Smooth muscle cell (in vitro differentiated cells): ENCODE measurements around the gene CDH24. TPM values are rescaled to one million over a fixed set of nuclear protein-coding genes. Genes with fewer than 3 reads are reported as not detected.

Experiments used
- DNase-seq: peaks from one replicate; lab custom pipeline; 2025; ENCODE audit not compliant: unreplicated experiment; lab: John Stamatoyannopoulos, UW
- H2AFZ ChIP-seq: fragments of 200-600 bp; sonication (generic); 2 replicates; pipeline ENCODE4 v1.6.0; 2016; ENCODE audit warnings: antibody characterized with exemption, low read depth, mild to moderate bottlenecking
- H3F3A ChIP-seq: fragments of 200-600 bp; sonication (generic); 2 replicates; pipeline ENCODE4 v1.6.0; 2017; ENCODE audit warnings: antibody characterized with exemption, low read depth
- H3K27ac ChIP-seq: fragments of 200-600 bp; sonication (generic); 2 replicates; pipeline ENCODE4 v1.5.1; 2016; ENCODE audit warnings: low read depth, mild to moderate bottlenecking
- H3K27me3 ChIP-seq: fragments of 200-600 bp; sonication (generic); 2 replicates; pipeline ENCODE4 v1.6.1; 2016; ENCODE audit warnings: low read depth, mild to moderate bottlenecking
- H3K36me3 ChIP-seq: fragments of 200-600 bp; sonication (generic); 2 replicates; pipeline ENCODE4 v1.5.1; 2016; ENCODE audit warnings: low read depth
- H3K4me1 ChIP-seq: fragments of 200-600 bp; sonication (generic); 2 replicates; pipeline ENCODE4 v1.5.1; 2016; ENCODE audit warnings: low read depth
- H3K4me2 ChIP-seq: fragments of 200-600 bp; sonication (generic); 2 replicates; pipeline ENCODE4 v1.6.0; 2016; ENCODE audit warnings: mild to moderate bottlenecking
- H3K4me3 ChIP-seq: fragments of 200-600 bp; sonication (generic); 2 replicates; pipeline ENCODE4 v1.5.1; 2016; ENCODE audit warnings: mild to moderate bottlenecking
- H3K79me2 ChIP-seq: fragments of 200-600 bp; sonication (generic); 2 replicates; pipeline ENCODE4 v1.6.0; 2016; ENCODE audit warnings: low read depth, mild to moderate bottlenecking
- H3K9ac ChIP-seq: fragments of 200-600 bp; sonication (generic); 2 replicates; pipeline ENCODE4 v1.6.0; 2016; ENCODE audit warnings: low read depth
- H3K9me3 ChIP-seq: fragments of 200-600 bp; sonication (generic); replicated peaks from 2 replicates; pipeline ENCODE4 v1.5.1; 2016; ENCODE audit warnings: low read depth
- H4K20me1 ChIP-seq: fragments of 200-600 bp; sonication (generic); 2 replicates; pipeline ENCODE4 v1.6.0; 2016; ENCODE audit warnings: low read depth
- WGBS: methylation state at CpG from one replicate; pipeline ENCODE4 v1.1.7; 2016; ENCODE audit warnings: low lambda C conversion rate; 5-methylcytosine and 5-hydroxymethylcytosine counted together
- polyA plus RNA-seq: library from polyadenylated mRNA; unstranded; fragments of >200 nt; fragmentation: Nextera tagmentation; extraction: Ambion mirVana; gene quantifications from 2 replicates; pipeline ENCODE4 v1.2.1, GENCODE V29; 2016
- total RNA-seq: library from RNA; depleted of rRNA; stranded (reverse); fragments of >200 nt; gene quantifications from 2 replicates; pipeline ENCODE4 v1.2.3, GENCODE V29; 2014
- TF ChIP-seq, protein P1 (sequence below): fragments of 200-600 bp; sonication (generic); IDR thresholded peaks from 2 replicates; pipeline ENCODE4 v1.5.1; 2017; ENCODE audit warnings: borderline replicate concordance, mild to moderate bottlenecking, antibody characterized with exemption; ENCODE audit not compliant: insufficient read depth, poor library complexity, severe bottlenecking

The CDH24 gene
- total and polyA plus RNA-seq, 2 experiments from 2014 or later, result 5.5 to 6.9 TPM

DNA sequence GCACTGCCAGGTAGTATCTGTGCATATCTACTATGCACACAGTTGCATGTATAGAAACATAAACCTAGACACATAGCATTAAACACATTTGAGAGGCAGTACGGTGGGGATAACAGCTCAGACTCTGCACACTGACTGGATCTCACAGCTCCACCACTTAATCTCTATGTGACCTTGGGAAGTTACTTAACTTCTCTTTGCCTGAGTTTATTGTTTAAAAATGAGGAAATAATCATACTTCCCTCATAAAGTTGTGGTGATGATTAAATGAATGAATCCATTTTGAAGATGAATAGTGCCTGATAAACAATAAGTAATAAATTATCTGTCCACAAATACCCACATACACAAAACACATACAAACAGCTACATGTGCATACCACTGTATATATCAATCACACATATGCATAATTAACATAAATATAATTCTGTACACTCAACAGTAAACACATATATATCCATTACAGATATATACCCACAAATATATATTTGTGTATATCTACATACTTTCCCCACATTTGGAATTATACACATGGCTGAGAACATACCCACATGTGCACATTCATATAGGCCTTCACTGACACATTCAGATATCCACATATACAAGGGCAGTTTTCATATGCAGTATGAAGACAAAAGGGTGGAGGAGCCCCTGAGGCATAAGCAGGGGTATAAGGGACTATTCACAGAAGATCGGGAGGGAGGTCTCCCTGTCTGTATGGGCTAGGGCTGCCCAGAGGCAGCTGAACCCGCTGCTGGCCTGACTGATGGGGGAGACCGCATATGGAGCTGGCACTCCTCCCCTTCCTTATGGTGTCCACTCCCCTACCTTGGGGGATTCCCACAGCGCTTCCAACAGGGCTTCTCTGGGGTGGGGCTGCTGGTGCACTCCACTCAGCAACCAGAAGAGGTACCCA, 5.9 kb downstream of the CDH24 start:
- Histone ChIP-seq H4K20me1 (no peaks in the 10 kb centered on the region), H3K4me1 (peaks cover under 1% of the 10 kb centered on the region), H3K9me3 (no peaks in the 10 kb centered on the region), H3K4me3 (no peak overlapping the region), H3F3A (no peaks in the 10 kb centered on the region), H3K79me2 (no peaks in the 10 kb centered on the region), H3K4me2 (no peak overlapping the region), H3K9ac (no peak overlapping the region), H2AFZ (no peak overlapping the region), H3K27ac (no peak overlapping the region), H3K36me3 (no peaks in the 10 kb centered on the region), H3K27me3 (no peaks in the 10 kb centered on the region)
- WGBS, result 95% methylated on average over 5 of the region's 5 CpGs
- DNase-seq, result no peak
- TF ChIP-seq, protein P1, sequence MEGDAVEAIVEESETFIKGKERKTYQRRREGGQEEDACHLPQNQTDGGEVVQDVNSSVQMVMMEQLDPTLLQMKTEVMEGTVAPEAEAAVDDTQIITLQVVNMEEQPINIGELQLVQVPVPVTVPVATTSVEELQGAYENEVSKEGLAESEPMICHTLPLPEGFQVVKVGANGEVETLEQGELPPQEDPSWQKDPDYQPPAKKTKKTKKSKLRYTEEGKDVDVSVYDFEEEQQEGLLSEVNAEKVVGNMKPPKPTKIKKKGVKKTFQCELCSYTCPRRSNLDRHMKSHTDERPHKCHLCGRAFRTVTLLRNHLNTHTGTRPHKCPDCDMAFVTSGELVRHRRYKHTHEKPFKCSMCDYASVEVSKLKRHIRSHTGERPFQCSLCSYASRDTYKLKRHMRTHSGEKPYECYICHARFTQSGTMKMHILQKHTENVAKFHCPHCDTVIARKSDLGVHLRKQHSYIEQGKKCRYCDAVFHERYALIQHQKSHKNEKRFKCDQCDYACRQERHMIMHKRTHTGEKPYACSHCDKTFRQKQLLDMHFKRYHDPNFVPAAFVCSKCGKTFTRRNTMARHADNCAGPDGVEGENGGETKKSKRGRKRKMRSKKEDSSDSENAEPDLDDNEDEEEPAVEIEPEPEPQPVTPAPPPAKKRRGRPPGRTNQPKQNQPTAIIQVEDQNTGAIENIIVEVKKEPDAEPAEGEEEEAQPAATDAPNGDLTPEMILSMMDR, result no peak

DNA sequence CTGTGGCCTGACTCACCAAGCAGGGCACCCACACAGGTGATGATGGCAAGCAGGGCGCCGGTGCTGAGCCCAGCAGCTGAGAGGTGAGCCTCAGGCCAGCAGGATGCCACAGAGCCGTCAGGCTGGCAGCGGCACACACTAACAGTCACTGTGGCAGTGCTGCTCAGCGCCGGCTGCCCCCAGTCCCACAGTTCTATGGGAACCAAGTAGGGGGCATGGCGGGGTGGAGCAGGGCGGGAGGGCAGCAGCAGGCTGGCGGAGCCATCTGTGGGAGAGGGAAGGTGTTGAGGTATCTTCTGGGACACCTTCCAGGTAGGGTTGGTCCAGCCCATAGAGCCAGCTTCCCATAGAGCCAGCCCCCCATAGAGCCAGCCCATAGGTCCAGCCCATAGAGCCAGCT, 8.3 kb downstream of the CDH24 start:
- Histone ChIP-seq H3K79me2 (no peaks in the 10 kb centered on the region), H2AFZ (no peak overlapping the region), H3K4me1 (no peaks in the 10 kb centered on the region), H3K27me3 (no peaks in the 10 kb centered on the region), H3K9me3 (no peaks in the 10 kb centered on the region), H3K27ac (no peak overlapping the region), H3K4me3 (no peak overlapping the region), H3F3A (no peaks in the 10 kb centered on the region), H3K36me3 (no peaks in the 10 kb centered on the region), H4K20me1 (no peaks in the 10 kb centered on the region), H3K9ac (no peak overlapping the region), H3K4me2 (no peak overlapping the region)
- WGBS, result 100% methylated on average over 9 of the region's 9 CpGs
- DNase-seq, result no peak
- TF ChIP-seq, protein P1, result no peak

DNA sequence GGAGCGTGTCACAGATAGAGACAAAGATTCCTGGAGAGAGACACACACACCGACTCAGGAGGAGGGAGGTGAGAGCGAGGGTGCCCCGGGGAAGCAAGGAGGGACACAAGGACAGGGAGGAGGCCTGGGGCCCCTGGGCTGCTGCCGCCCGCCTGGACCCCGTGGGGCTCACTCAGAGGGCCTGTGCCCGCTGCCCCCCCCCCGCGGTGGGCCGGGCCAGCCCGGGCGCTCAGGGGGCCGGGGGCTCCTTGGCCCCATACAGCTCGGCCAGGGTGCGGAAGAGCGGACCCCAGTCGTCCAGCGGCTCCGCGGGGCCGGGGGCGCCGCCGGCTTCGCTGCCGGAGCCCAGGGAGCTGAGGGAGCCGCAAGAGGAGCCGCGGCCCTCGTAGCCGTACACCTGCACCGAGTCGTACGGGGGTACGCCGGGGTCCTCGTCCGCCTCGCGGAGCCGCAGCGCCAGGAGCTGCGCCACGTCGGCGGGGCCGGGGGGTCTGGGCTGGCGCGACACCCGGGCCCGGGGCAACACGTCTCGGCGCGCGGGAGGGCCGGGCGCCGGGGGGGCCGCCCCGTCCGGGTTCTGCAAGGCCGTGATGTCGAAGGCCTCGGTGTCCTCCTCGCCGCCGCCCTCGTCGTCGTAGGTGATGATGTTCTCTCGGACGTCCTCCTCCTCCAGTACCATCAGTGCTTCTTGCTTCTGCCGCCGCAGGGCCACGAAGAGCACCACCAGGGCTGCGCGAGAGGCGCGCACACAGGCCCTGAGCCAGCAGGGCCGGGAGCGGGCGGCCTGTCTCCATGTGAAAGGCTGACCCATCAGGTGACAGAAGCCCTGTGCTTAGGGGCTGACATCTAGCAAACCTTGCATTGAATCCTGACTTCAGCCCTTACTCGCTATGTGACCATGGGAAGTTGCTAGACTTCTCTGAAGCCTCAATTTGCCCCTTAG, 9.3 kb downstream of the CDH24 start:
- Histone ChIP-seq H3K4me2 (no peak overlapping the region), H3F3A (no peaks in the 10 kb centered on the region), H3K27ac (no peak overlapping the region), H4K20me1 (no peaks in the 10 kb centered on the region), H3K27me3 (no peaks in the 10 kb centered on the region), H3K79me2 (no peaks in the 10 kb centered on the region), H3K4me1 (no peaks in the 10 kb centered on the region), H3K36me3 (no peaks in the 10 kb centered on the region), H3K9ac (no peak overlapping the region), H3K4me3 (no peak overlapping the region), H3K9me3 (no peaks in the 10 kb centered on the region), H2AFZ (no peak overlapping the region)
- TF ChIP-seq, protein P1, result no peak
- no peak for DNase-seq
- 98% methylated on average over 43 of the region's 85 CpGs for WGBS
